Adrenal gland (tissue), 5 donors: ENCODE measurements around the gene ZRANB1.

Experiments used
- CTCF ChIP-seq, 6 experiments: fragments of 450-650 bp in 4 of 6; fragments of 200-600 bp in 2 of 6; sonication (generic) in 1 of 6; IDR thresholded peaks; 1 replicate in 5 of 6; 2 replicates in 1 of 6; pipeline versions ENCODE4 v1.5.1 to v1.8.0; 2016 to 2021; ENCODE audit warnings: antibody characterized with exemption in 6 of 6, mild to moderate bottlenecking in 2 of 6, moderate library complexity in 1 of 6
- POLR2A ChIP-seq, 2 donors: fragments of 450-650 bp; IDR thresholded peaks; one replicate each; pipeline ENCODE4 v1.6.1; 2017; ENCODE audit warnings: antibody characterized with exemption in 2 of 2, mild to moderate bottlenecking in 2 of 2, moderate library complexity in 1 of 2
- donor health status: DM: no; HTN: no; CAD: no.

GRCh38 chr10:125024497-125025234 lies 82.7 kb downstream of the ZRANB1 start:
- no peak for TF ChIP-seq CTCF (IDR thresholded peaks at IDR 0.05)
- no peak for TF ChIP-seq POLR2A (IDR thresholded peaks at IDR 0.05)
